ENCODE measurements around the gene ITPA.
"Not testable (repeated sequence)": the region's sequence is repeated elsewhere in the genome, so short reads cannot be mapped to it uniquely, and the experiment has no call there.

Gene ITPA

GRCh38 chr20:3173610-3174441 lies 35.5 kb upstream of the ITPA start:
- peak; percentile 87 to 93 for DNase-seq

GRCh38 chr20:3174442-3175261 lies 34.6 kb upstream of the ITPA start:
- no peak for DNase-seq

GRCh38 chr20:3175270-3175669 lies 34.0 kb upstream of the ITPA start:
- DNase-seq: no peak

- no peak for DNase-seq
Measured at GRCh38 chr20:3177746-3178485, 31.4 kb upstream of the ITPA start.

- DNase-seq: no peak
Measured at GRCh38 chr20:3180319-3180718, 29.0 kb upstream of the ITPA start.

- DNase-seq: no peak
Measured at GRCh38 chr20:3181270-3181669, 28.0 kb upstream of the ITPA start.

GRCh38 chr20:3182429-3182828 lies 26.9 kb upstream of the ITPA start:
- DNase-seq: not testable (repeated sequence)

GRCh38 chr20:3183896-3184612 lies 25.2 kb upstream of the ITPA start:
- no peak for DNase-seq

- DNase-seq: not testable (repeated sequence)
Measured at GRCh38 chr20:3187861-3188260, 21.4 kb upstream of the ITPA start.

- no peak for DNase-seq
Measured at GRCh38 chr20:3188823-3189413, 20.4 kb upstream of the ITPA start.

- DNase-seq: no peak
Measured at GRCh38 chr20:3189561-3190131, 19.7 kb upstream of the ITPA start.

- no peak for DNase-seq
Measured at GRCh38 chr20:3190681-3191111, 18.6 kb upstream of the ITPA start.

- no peak for DNase-seq
Measured at GRCh38 chr20:3192226-3193015, 16.9 kb upstream of the ITPA start.

GRCh38 chr20:3193806-3194616 lies 15.3 kb upstream of the ITPA start:
- DNase-seq: peak in 1 of 2 experiments; percentile 19

GRCh38 chr20:3194617-3195280 lies 14.5 kb upstream of the ITPA start:
- DNase-seq: no peak

- DNase-seq: no peak
Measured at GRCh38 chr20:3195590-3196237, 13.6 kb upstream of the ITPA start.

- no peak for DNase-seq
Measured at GRCh38 chr20:3199206-3199605, 10.1 kb upstream of the ITPA start.

- DNase-seq: no peak
Measured at GRCh38 chr20:3199976-3200755, 9.1 kb upstream of the ITPA start.
